ENCODE data around the gene RANBP1. TPM values are rescaled to one million over a fixed set of nuclear protein-coding genes. Genes with fewer than 3 reads are reported as not detected.

Gene RANBP1
- total RNA-seq, 1 donor from 2014 or later = 219 TPM

GRCh38 chr22:20105456-20106204 lies 10.3 kb upstream of the RANBP1 start:
- Mint-ChIP-seq H3K27me3 (no peaks in the 10 kb centered on the region), H3K4me1 (ENCODE audit: low read depth) (no peaks in the 10 kb centered on the region), H3K4me3 (ENCODE audit: low read depth) (no peak overlapping the region), H3K36me3 (ENCODE audit: insufficient read depth) (peaks cover 14% of the 10 kb centered on the region), H3K27ac (no peak overlapping the region), H3K9me3 (ENCODE audit: low read depth) (no peaks in the 10 kb centered on the region)
- DNase-seq (ENCODE audit: low spot score, unreplicated experiment) = no peak
- no peak for TF ChIP-seq CTCF (IDR thresholded peaks at IDR 0.05; ENCODE audit: unreplicated experiment)

GRCh38 chr22:20106205-20106848 lies 9.6 kb upstream of the RANBP1 start:
- Mint-ChIP-seq H3K4me3 (ENCODE audit: low read depth) (no peak overlapping the region), H3K36me3 (ENCODE audit: insufficient read depth) (peaks cover 14% of the 10 kb centered on the region), H3K27me3 (no peaks in the 10 kb centered on the region), H3K4me1 (ENCODE audit: low read depth) (no peaks in the 10 kb centered on the region), H3K27ac (peak overlapping the region; percentile 29), H3K9me3 (ENCODE audit: low read depth) (no peaks in the 10 kb centered on the region)
- DNase-seq (ENCODE audit: low spot score, unreplicated experiment) = no peak
- TF ChIP-seq CTCF (IDR thresholded peaks at IDR 0.05; ENCODE audit: unreplicated experiment) = no peak

GRCh38 chr22:20106849-20107237 lies 9.1 kb upstream of the RANBP1 start:
- Mint-ChIP-seq H3K36me3 (ENCODE audit: insufficient read depth) (peaks cover 14% of the 10 kb centered on the region), H3K4me3 (ENCODE audit: low read depth) (no peak overlapping the region), H3K27ac (peak overlapping the region; percentile 29), H3K9me3 (ENCODE audit: low read depth) (no peaks in the 10 kb centered on the region), H3K27me3 (no peaks in the 10 kb centered on the region), H3K4me1 (ENCODE audit: low read depth) (no peaks in the 10 kb centered on the region)
- TF ChIP-seq CTCF (IDR thresholded peaks at IDR 0.05; ENCODE audit: unreplicated experiment) = no peak
- no peak for DNase-seq (ENCODE audit: low spot score, unreplicated experiment)

- DNase-seq (ENCODE audit: low spot score, unreplicated experiment) = no peak
- Mint-ChIP-seq H3K4me3 (ENCODE audit: low read depth) (no peak overlapping the region), H3K4me1 (ENCODE audit: low read depth) (no peaks in the 10 kb centered on the region), H3K9me3 (ENCODE audit: low read depth) (no peaks in the 10 kb centered on the region), H3K27ac (no peak overlapping the region), H3K36me3 (ENCODE audit: insufficient read depth) (peaks cover 10% of the 10 kb centered on the region), H3K27me3 (no peaks in the 10 kb centered on the region)
- TF ChIP-seq CTCF (IDR thresholded peaks at IDR 0.05; ENCODE audit: unreplicated experiment) = no peak
These were observed 8.4 kb upstream of the RANBP1 start for GRCh38 chr22:20107471-20107901.

GRCh38 chr22:20107951-20108756 lies 7.8 kb upstream of the RANBP1 start:
- Mint-ChIP-seq H3K27me3 (no peaks in the 10 kb centered on the region), H3K36me3 (ENCODE audit: insufficient read depth) (peaks cover 9% of the 10 kb centered on the region), H3K27ac (no peak overlapping the region), H3K4me1 (ENCODE audit: low read depth) (no peaks in the 10 kb centered on the region), H3K4me3 (ENCODE audit: low read depth) (no peak overlapping the region), H3K9me3 (ENCODE audit: low read depth) (no peaks in the 10 kb centered on the region)
- DNase-seq (ENCODE audit: low spot score, unreplicated experiment) = no peak
- no peak for TF ChIP-seq CTCF (IDR thresholded peaks at IDR 0.05; ENCODE audit: unreplicated experiment)
